Endothelial cell of umbilical vein (primary cell): ENCODE measurements around the gene RNF217. TPM values are rescaled to one million over a fixed set of nuclear protein-coding genes. Genes with fewer than 3 reads are reported as not detected.

ENCODE experiments used
- BruUV-seq: library from RNA; stranded (reverse); fragments of 400-500 nt; replicated peaks from 2 replicates; lab custom pipeline; 2021; lab: Mats Ljungman, UMichigan
- CTCF ChIA-PET: fragments of 300-600, 350-600 bp; sonication (Branson Sonifier 250); formaldehyde crosslinking; loops from one replicate; lab custom pipeline; 2021; ENCODE audit warnings: antibody characterized with exemption, inconsistent platforms; lab: Charles Lee
- POLR2A ChIA-PET: fragments of 300-600, 350-600 bp; sonication (Branson Sonifier 250); formaldehyde crosslinking; loops from one replicate; lab custom pipeline; 2021; ENCODE audit warnings: antibody characterized with exemption, inconsistent platforms; lab: Charles Lee
- DNase-seq: peaks from one replicate; pipeline ENCODE4 v3.0.0-alpha.2; 2011; ENCODE audit warnings: low read depth, low spot score
- FAIRE-seq: peaks from 2 replicates; lab custom pipeline; 2011; peaks lifted over from hg19 to GRCh38; lab: Jason Lieb, UNC
- H2AFZ ChIP-seq: 2 replicates; pipeline ENCODE4 v1.6.0; 2012; ENCODE audit warnings: low read depth, low read length, control low read depth, inconsistent platforms
- H3K27ac ChIP-seq: 2 replicates; pipeline ENCODE4 v1.5.1; 2011; ENCODE audit warnings: low read depth, mild to moderate bottlenecking, control low read depth, low read length, moderate library complexity; ENCODE audit not compliant: insufficient read depth
- H3K27me3 ChIP-seq, 2 experiments: 2 replicates each; pipeline versions ENCODE4 v1.6.0 to v1.6.1; 2011; ENCODE audit warnings: low read length in 2 of 2, mixed read lengths in 1 of 2; ENCODE audit not compliant: control insufficient read depth in 2 of 2, insufficient read depth in 2 of 2
- H3K36me3 ChIP-seq, 2 experiments: 2 replicates in 1 of 2; 3 replicates in 1 of 2; pipeline ENCODE4 v1.5.1; 2011; ENCODE audit warnings: low read length in 2 of 2, mild to moderate bottlenecking in 1 of 2, moderate library complexity in 1 of 2; ENCODE audit not compliant: control insufficient read depth in 2 of 2, insufficient read depth in 2 of 2; ENCODE audit errors: extremely low read depth in 1 of 2
- H3K4me1 ChIP-seq: 3 replicates; pipeline ENCODE4 v1.5.1; 2011; ENCODE audit warnings: mild to moderate bottlenecking, low read length; ENCODE audit not compliant: control insufficient read depth, insufficient read depth; ENCODE audit errors: extremely low read depth
- H3K4me2 ChIP-seq: 2 replicates; pipeline ENCODE4 v1.6.1; 2011; ENCODE audit warnings: low read length, control low read depth, mixed read lengths; ENCODE audit not compliant: insufficient read depth
- H3K4me3 ChIP-seq, 3 experiments: fragments of 200-600 bp in 1 of 3; sonication (generic), shearing (Covaris generic) in 1 of 3; replicated peaks in 1 of 3; 2 replicates each; pipeline ENCODE4 v1.5.1; 2011 to 2016; ENCODE audit warnings: control low read depth in 3 of 3, low read length in 3 of 3, mild to moderate bottlenecking in 2 of 3, inconsistent platforms in 1 of 3, low read depth in 1 of 3, moderate library complexity in 1 of 3; ENCODE audit not compliant: insufficient read depth in 1 of 3
- H3K79me2 ChIP-seq: 2 replicates; pipeline ENCODE4 v1.6.0; 2012; ENCODE audit warnings: low read length, inconsistent platforms; ENCODE audit not compliant: control insufficient read depth, insufficient read depth
- H3K9ac ChIP-seq: replicated peaks from 2 replicates; pipeline ENCODE3; 2011; ENCODE audit warnings: low read length, control low read depth; ENCODE audit not compliant: insufficient read depth; ENCODE audit errors: extremely low read depth
- H3K9me1 ChIP-seq: replicated peaks from 3 replicates; pipeline ENCODE4 v1.6.0; 2011; ENCODE audit warnings: mild to moderate bottlenecking, low read length; ENCODE audit not compliant: control insufficient read depth, insufficient read depth; ENCODE audit errors: extremely low read depth
- H3K9me3 ChIP-seq: replicated peaks from 2 replicates; pipeline ENCODE4 v1.5.1; 2012; ENCODE audit warnings: low read length, inconsistent platforms; ENCODE audit not compliant: control insufficient read depth, insufficient read depth
- H4K20me1 ChIP-seq: replicated peaks from 2 replicates; pipeline ENCODE3; 2011; ENCODE audit warnings: mild to moderate bottlenecking, low read length; ENCODE audit not compliant: control insufficient read depth, insufficient read depth; ENCODE audit errors: extremely low read depth
- EZH2 ChIP-seq: IDR thresholded peaks from 2 replicates; pipeline ENCODE4 v1.6.1; 2012; ENCODE audit warnings: borderline replicate concordance, low read depth, mild to moderate bottlenecking, moderate library complexity, low read length, inconsistent platforms; ENCODE audit not compliant: severe bottlenecking
- FOS ChIP-seq: IDR thresholded peaks from 2 replicates; pipeline ENCODE4 v1.6.1; 2011; ENCODE audit warnings: mild to moderate bottlenecking, low read length, moderate library complexity, borderline replicate concordance; ENCODE audit not compliant: insufficient read depth
- GATA2 ChIP-seq: IDR thresholded peaks from 2 replicates; pipeline ENCODE4 v1.7.0; 2011; ENCODE audit warnings: low read depth, mild to moderate bottlenecking, moderate library complexity, mixed read lengths, low read length; ENCODE audit not compliant: insufficient read length, insufficient read depth
- JUN ChIP-seq: IDR thresholded peaks from 2 replicates; pipeline ENCODE4 v1.6.1; 2011; ENCODE audit warnings: borderline replicate concordance, low read depth; ENCODE audit not compliant: insufficient read length, insufficient read depth
- MYC ChIP-seq: IDR thresholded peaks from one replicate; pipeline ENCODE4 v1.6.1; 2011; ENCODE audit warnings: mild to moderate bottlenecking, low read depth, low read length
- POLR2A ChIP-seq: IDR thresholded peaks from 2 replicates; pipeline ENCODE4 v1.6.1; 2012; ENCODE audit warnings: low read depth, mild to moderate bottlenecking, control low read depth, low read length
- POLR2AphosphoS5 ChIP-seq: IDR thresholded peaks from 2 replicates; pipeline ENCODE4 v1.6.1; 2012; ENCODE audit warnings: low read depth, mild to moderate bottlenecking, control low read depth, low read length, moderate library complexity; ENCODE audit not compliant: insufficient read depth
- dilution Hi-C: fragments of 300-500 bp; cut with MboI; formaldehyde crosslinking; loops from one replicate; pipeline ENCODE4 v1.15.0; 2019; ENCODE audit warnings: low sequenced_read_pairs; ENCODE audit not compliant: extremely low pct_ligation_motif_present
- intact Hi-C: fragments of 100-400 bp; cut with micrococcal nuclease; formaldehyde crosslinking; loops from one replicate; pipeline ENCODE4 v1.10.0; 2022
- polyA plus RNA-seq, 4 experiments: library from polyadenylated mRNA; depleted of rRNA in 3 of 4; stranded (reverse) in 3 of 4; unstranded in 1 of 4; fragments of >200 nt; gene quantifications; 2 replicates each; pipeline versions ENCODE4 v1.2.1 to v1.2.3, GENCODE V29; 2011 to 2012; ENCODE audit warnings: missing spikeins in 1 of 4
- total RNA-seq: library from RNA; stranded (reverse); gene quantifications from 2 replicates; pipeline ENCODE4 v1.2.3, GENCODE V29; 2021
- TF ChIP-seq, protein P1 (sequence below): IDR thresholded peaks from 2 replicates; pipeline ENCODE4 v1.6.1; 2011; ENCODE audit not compliant: insufficient read depth, insufficient read length
- TF ChIP-seq, protein P2 (sequence below), 2 donors: IDR thresholded peaks; 1 replicate in 1 of 2; 2 replicates in 1 of 2; pipeline ENCODE4 v1.5.1; 2011; ENCODE audit warnings: low read length in 2 of 2, mild to moderate bottlenecking in 2 of 2, moderate library complexity in 2 of 2, control low read depth in 1 of 2, inconsistent platforms in 1 of 2, low read depth in 1 of 2; ENCODE audit not compliant: insufficient read depth in 1 of 2; ENCODE audit errors: extremely low read depth in 1 of 2

Gene RNF217
- total and polyA plus RNA-seq, 2 donors (not counting 3 experiments of a cell fraction or from before 2014, with no cell fraction given), result 8.8 to 32.5 TPM

DNA sequence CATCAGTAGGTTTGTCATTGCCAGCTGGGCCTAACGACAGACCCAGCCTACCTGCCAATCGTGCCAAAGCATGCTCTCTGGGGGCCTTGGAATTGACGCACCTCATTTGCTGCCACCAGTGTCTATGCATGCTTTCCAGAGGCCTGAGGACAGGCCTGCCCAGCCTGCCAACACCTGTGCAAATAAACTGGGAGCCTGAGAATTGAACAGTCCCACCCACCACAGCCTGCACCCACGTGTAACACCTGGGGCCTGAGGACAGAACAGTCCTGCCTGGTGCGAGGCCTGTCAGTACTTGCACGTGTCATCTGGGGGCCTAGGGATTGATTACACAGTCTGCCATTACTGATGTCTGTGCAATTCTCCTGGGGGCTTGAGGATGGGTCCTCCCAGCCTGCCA is 6.2 kb upstream of the RNF217 start:
- no peaks in the 10 kb centered on the region for H4K20me1 ChIP-seq
- intact Hi-C loops, result no loop called here
- FAIRE-seq, result no peak
- peaks cover 7% of the 10 kb centered on the region for H3K4me1 ChIP-seq
- ChIA-PET POLR2A (no interaction called here), CTCF (no interaction called here)
- TF ChIP-seq, protein P1, sequence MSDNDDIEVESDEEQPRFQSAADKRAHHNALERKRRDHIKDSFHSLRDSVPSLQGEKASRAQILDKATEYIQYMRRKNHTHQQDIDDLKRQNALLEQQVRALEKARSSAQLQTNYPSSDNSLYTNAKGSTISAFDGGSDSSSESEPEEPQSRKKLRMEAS, result no peak
- TF ChIP-seq POLR2A (no peak), EZH2 (no peak), POLR2AphosphoS5 (no peak), FOS (no peak), MYC (no peak), GATA2 (no peak), JUN (no peak)
- TF ChIP-seq, protein P2, sequence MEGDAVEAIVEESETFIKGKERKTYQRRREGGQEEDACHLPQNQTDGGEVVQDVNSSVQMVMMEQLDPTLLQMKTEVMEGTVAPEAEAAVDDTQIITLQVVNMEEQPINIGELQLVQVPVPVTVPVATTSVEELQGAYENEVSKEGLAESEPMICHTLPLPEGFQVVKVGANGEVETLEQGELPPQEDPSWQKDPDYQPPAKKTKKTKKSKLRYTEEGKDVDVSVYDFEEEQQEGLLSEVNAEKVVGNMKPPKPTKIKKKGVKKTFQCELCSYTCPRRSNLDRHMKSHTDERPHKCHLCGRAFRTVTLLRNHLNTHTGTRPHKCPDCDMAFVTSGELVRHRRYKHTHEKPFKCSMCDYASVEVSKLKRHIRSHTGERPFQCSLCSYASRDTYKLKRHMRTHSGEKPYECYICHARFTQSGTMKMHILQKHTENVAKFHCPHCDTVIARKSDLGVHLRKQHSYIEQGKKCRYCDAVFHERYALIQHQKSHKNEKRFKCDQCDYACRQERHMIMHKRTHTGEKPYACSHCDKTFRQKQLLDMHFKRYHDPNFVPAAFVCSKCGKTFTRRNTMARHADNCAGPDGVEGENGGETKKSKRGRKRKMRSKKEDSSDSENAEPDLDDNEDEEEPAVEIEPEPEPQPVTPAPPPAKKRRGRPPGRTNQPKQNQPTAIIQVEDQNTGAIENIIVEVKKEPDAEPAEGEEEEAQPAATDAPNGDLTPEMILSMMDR (IDR thresholded peaks at IDR 0.05; ENCODE audit: extremely low read depth in 1 of 2, insufficient read depth in 1 of 2, low read depth in 1 of 2, low read length in 2 of 2), result no peak
- no peaks in the 10 kb centered on the region for H3K79me2 ChIP-seq
- no peaks in the 10 kb centered on the region for H3K36me3 ChIP-seq
- no peak for DNase-seq
- no peak overlapping the region for H3K27ac ChIP-seq
- H3K9me3 ChIP-seq, result no peaks in the 10 kb centered on the region
- dilution Hi-C loops, result no loop called here
- no peak overlapping the region for H3K4me3 ChIP-seq
- H3K9ac ChIP-seq, result no peak overlapping the region
- H3K4me2 ChIP-seq, result no peak overlapping the region
- H3K9me1 ChIP-seq, result no peaks in the 10 kb centered on the region
- BruUV-seq, result no TSS peak
- no peak overlapping the region for H2AFZ ChIP-seq
- no peaks in the 10 kb centered on the region for H3K27me3 ChIP-seq
